Muscle layer of colon (tissue), 2 donors: ENCODE measurements around the gene MRPS25.
"Not testable (repeated sequence)": the region's sequence is repeated elsewhere in the genome, so short reads cannot be mapped to it uniquely, and the experiment has no call there.

Experiments used
- H3K27ac ChIP-seq: one replicate; pipeline ENCODE4 v1.7.0; 2013; ENCODE audit warnings: low read depth, mild to moderate bottlenecking, low read length, moderate library complexity
- H3K27me3 ChIP-seq, 2 donors: one replicate each; pipeline ENCODE4 v1.7.0; 2013; ENCODE audit warnings: low read length in 2 of 2, mild to moderate bottlenecking in 2 of 2; ENCODE audit not compliant: insufficient read depth in 2 of 2, control insufficient read depth in 1 of 2
- H3K36me3 ChIP-seq: one replicate; pipeline ENCODE4 v1.7.0; 2013; ENCODE audit warnings: mild to moderate bottlenecking, low read length; ENCODE audit not compliant: insufficient read depth
- H3K4me1 ChIP-seq: one replicate; pipeline ENCODE4 v1.7.0; 2013; ENCODE audit warnings: mild to moderate bottlenecking, low read length; ENCODE audit not compliant: insufficient read depth
- H3K4me3 ChIP-seq, 2 donors: one replicate each; pipeline ENCODE4 v1.7.0; 2013; ENCODE audit warnings: low read length in 2 of 2, low read depth in 1 of 2, mild to moderate bottlenecking in 1 of 2, moderate library complexity in 1 of 2
- H3K9ac ChIP-seq: one replicate; pipeline ENCODE4 v1.7.0; 2013; ENCODE audit warnings: low read length
- H3K9me3 ChIP-seq: one replicate; pipeline ENCODE4 v1.7.0; 2013; ENCODE audit warnings: mild to moderate bottlenecking, low read length
- donor health status: abdominal sarcoma.
- donor health status: Adenocarcinoma of cecum.

Gene MRPS25

DNA sequence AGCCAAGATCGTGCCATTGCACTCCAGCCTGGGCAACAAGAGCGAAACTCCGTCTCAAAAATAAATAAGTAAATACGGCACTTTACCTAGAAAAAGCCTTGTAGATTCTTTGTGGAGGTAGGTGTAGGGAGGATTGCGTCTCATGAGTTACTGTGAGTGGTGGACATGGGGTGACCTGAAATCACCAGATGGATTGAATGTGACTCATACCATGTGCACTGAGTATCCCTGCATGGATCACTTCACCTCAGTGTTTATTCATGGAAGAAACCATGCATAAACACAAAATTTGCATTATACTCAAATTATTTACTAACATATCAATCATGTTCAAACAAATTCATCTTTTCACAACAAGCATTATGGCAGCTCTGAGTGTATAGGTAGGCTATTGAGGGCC is 55.9 kb downstream of the MRPS25 start:
- Histone ChIP-seq H3K27me3 (no peaks in the 10 kb centered on the region), H3K4me3 (no peak overlapping the region), H3K9me3 (no peaks in the 10 kb centered on the region), H3K4me1 (no peaks in the 10 kb centered on the region), H3K36me3 (peaks cover 40% of the 10 kb centered on the region), H3K9ac (no peak overlapping the region), H3K27ac (no peak overlapping the region)

DNA sequence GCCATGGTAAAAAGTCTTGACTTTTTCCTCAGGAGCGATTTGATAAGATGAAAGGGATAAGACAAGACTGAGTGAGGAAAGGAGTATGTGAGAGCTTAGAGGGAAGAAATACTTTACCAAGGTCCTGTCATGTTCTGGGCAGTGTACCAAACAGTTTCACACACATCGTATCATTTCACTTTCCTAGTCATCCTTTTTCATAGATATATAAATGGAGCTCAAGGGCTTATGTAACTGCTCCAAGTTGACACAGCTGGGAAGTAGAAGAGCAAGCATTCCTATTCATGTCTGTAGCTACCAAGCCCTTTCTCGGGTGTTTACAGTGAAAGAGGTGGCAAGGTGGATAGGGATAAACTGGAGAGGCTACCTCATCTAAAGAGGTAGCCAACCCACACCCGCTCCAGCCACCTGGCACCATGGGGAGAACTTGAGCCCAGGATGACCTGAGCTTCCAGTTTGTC is 57.4 kb downstream of the MRPS25 start:
- Histone ChIP-seq H3K9me3 (no peaks in the 10 kb centered on the region), H3K9ac (no peak overlapping the region), H3K27ac (no peak overlapping the region), H3K4me3 (no peak overlapping the region), H3K36me3 (peaks cover 32% of the 10 kb centered on the region), H3K4me1 (no peaks in the 10 kb centered on the region), H3K27me3 (no peaks in the 10 kb centered on the region)

DNA sequence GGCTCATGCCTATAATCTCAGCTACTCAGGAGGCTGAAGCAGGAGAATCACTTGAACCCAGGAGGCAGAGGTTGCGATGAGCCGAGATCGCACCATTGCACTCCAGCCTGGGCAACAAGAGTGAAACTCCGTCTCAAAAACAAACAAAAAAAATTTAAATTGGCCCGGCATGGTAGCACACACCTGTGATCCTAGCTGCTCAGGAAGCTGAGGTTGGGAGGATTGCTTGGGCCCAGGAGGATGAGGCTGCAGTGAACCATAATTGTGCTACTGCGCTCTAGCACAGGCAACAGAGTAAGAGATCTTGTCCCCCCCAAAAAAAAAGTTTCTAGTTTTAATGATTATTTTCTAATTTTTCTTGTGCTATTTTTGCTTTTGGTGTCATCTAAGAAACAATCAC is 65.9 kb downstream of the MRPS25 start:
- not testable (repeated sequence) for H3K9ac ChIP-seq, H3K27ac ChIP-seq, H3K4me1 ChIP-seq, H3K27me3 ChIP-seq, H3K4me3 ChIP-seq, H3K9me3 ChIP-seq, H3K36me3 ChIP-seq
